ENCODE results near the gene NKAPL.
"Not testable (repeated sequence)": the region's sequence is repeated elsewhere in the genome, so short reads cannot be mapped to it uniquely, and the experiment has no call there.

NKAPL gene

DNA sequence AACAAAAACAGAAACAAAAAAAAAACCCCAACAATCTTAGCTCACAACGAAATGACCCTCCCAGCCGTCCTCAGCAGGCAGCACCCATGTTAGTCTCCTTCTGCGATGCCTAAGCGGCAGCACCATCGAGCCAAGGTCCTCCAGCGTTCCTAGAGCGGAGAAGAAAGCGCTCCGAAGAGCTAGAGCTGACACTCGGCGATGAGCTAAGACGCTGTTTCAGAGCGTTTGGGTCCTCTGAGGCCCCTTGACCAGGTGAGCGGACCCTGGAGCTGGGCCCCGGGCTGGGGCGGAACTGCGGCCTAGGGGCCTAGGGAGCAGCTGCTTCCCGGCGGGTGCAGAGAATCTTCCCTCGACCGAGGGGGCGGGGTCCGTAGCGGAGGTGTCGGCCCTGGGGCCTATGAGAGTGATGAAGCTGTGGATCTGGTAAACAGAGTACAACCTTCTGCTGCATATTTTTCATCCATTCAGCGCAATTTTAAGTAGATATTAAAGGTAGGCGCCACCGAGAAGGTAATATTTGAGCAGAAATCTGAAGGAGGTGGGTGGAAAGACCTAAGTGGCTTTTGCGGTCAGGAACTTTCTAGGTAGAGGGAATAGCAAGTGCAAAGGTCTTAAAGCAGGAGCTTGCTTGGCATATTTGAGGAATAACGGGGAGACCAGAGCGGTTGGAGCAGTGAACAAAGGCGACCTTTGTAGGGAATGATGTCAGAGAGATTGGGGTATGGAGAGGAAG lies 8.0 kb downstream of the NKAPL start, which contains the start of gene ZSCAN26:
TSS of gene ZSCAN26 (plus strand) at position 182 of the 733 bp plus-strand sequence. CDS start 4,777 bp downstream, outside the sequence.
- Mint-ChIP-seq H3K4me1 (peaks cover 19% of the 10 kb centered on the region), H3K4me3 (no peak within 1 kb of the TSS), H3K27ac (no peak within 1 kb of the TSS), H3K9me3 (no peaks in the 10 kb centered on the region), H3K27me3 (no peaks in the 10 kb centered on the region)
- DNase-seq (peak; percentile 90 to 91), ATAC-seq (peak; percentile 98)

- Mint-ChIP-seq H3K27ac (no peak overlapping the region), H3K9me3 (no peaks in the 10 kb centered on the region), H3K4me3 (no peak overlapping the region), H3K4me1 (peaks cover 19% of the 10 kb centered on the region), H3K27me3 (no peaks in the 10 kb centered on the region)
- ATAC-seq (no peak), DNase-seq (no peak)
These were observed 8.6 kb downstream of the NKAPL start for GRCh38 chr6:28267695-28268059.

DNA sequence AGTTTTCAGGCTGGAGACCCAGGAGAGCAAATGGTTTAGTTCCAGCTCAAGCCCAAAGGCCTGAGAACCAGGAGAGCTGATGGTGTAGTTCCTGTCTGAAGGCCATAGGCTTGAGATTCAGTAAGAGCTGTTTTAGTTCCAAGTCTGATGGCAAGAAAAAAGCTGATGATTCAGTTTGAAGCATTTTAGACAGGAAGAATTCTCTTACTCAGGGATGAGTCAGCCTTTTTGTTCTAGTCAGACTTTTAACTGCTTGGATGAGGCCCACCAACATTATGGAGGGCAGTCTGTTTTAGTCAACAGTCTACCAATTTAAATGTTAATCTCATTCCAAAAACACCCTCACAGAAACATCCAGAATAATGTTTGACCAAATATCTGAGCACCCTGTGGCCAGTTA lies 10.4 kb downstream of the NKAPL start:
- Mint-ChIP-seq H3K9me3 (no peaks in the 10 kb centered on the region), H3K27me3 (no peaks in the 10 kb centered on the region), H3K4me3 (no peak overlapping the region), H3K27ac (no peak overlapping the region), H3K4me1 (peaks cover 19% of the 10 kb centered on the region)
- no peak for DNase-seq
- ATAC-seq = no peak

DNA sequence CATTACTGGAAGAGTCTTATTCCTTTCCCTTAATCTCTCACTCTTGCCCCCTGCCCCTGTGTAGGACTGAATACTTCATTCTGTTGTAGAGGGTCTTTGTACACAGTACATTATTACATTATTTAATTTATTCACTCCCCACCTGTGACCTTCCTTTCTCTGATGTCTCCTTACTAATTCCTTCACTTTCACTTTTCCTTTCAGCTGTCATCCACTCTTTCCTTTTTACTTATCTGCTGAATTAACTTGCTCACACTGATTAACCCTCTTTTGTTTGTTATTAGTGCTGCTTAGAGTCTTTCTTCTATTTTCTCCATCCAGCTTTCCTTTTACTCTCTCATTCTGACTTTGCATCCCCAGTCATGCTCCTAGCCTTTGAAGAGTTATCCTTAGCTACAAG lies 15.8 kb downstream of the NKAPL start:
- H3K4me3 Mint-ChIP-seq = peak overlapping the region; percentile 3 to 6
- peaks cover 9% of the 10 kb centered on the region for H3K4me1 Mint-ChIP-seq
- no peak for ATAC-seq
- no peak for DNase-seq
- no peaks in the 10 kb centered on the region for H3K27me3 Mint-ChIP-seq
- no peaks in the 10 kb centered on the region for H3K9me3 Mint-ChIP-seq
- peak overlapping the region; percentile 48 to 72 for H3K27ac Mint-ChIP-seq

DNA sequence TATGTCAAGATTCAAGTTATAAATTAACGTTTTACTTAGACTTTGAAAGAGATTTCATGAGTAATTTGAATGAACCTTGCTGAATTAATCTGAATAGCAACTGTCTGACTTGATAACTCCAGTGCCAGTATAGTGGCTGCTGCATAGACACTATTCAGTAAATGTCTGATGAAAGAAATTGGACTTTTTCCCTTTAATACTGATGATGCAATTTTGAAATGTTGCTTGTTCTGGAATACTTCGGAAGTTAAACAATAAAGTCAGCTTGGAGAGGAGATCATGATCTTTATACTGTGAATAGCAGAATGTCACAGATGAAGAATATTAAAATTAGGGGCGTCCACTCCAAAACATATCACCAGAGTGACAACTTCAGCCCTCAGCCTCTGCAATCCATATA lies 18.6 kb downstream of the NKAPL start:
- H3K9me3 Mint-ChIP-seq = no peaks in the 10 kb centered on the region
- H3K4me1 Mint-ChIP-seq = peaks cover 20% of the 10 kb centered on the region
- no peak overlapping the region for H3K27ac Mint-ChIP-seq
- peaks cover 13% of the 10 kb centered on the region for H3K27me3 Mint-ChIP-seq
- no peak overlapping the region for H3K4me3 Mint-ChIP-seq
- ATAC-seq = no peak
- no peak for DNase-seq

DNA sequence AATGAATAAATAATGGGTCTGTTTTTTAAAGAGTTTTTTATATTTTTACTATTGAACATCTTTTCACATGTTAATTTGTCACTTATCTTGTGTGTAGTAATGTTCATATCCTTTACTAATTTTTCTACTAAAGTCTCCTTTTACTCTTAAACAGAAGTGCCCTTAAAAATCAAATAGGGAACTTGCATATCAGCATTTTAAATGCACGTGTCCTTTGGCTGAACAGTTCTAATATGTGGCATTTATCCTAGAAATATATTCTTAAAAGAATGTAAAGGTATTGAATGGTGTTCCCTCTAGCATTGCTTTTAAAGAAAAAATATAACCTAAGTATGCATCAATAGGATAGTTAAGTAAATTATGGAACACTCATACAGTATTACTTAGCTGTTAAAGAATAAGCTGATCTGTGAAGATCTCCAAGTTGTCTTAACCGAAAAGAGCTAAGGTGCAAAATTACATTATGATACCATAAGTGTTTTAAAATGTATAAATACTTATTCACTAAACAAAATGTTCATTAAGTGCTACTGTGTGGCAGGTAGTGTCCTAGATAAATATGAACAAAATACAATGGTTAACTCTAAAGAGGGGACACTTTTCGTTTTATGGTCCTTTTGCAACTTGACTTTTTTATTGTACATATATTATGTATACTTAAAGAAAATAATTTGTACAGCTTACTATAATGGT lies 21.6 kb downstream of the NKAPL start:
- ATAC-seq = no peak
- Mint-ChIP-seq H3K4me1 (peaks cover 16% of the 10 kb centered on the region), H3K4me3 (peak overlapping the region; percentile 86 to 91), H3K9me3 (no peaks in the 10 kb centered on the region), H3K27ac (no peak overlapping the region), H3K27me3 (peaks cover 13% of the 10 kb centered on the region)
- no peak for DNase-seq

- Mint-ChIP-seq H3K4me1 (peaks cover 16% of the 10 kb centered on the region), H3K27ac (peak within 1 kb of the TSS in 1 of 2 donors; percentile 73), H3K4me3 (peak within 1 kb of the TSS; percentile 86 to 91), H3K9me3 (no peaks in the 10 kb centered on the region), H3K27me3 (peaks cover 13% of the 10 kb centered on the region)
- ATAC-seq (peak; percentile 97), DNase-seq (peak; percentile 70 to 73)
These were observed 22.4 kb downstream of the NKAPL start, which contains the start of gene PGBD1 for GRCh38 chr6:28281288-28282064. Gene PGBD1 (plus strand): TSS chr6:28281572. CDS start chr6:28283814, 2,242 bp downstream.

- Mint-ChIP-seq H3K4me3 (no peak overlapping the region), H3K27ac (no peak overlapping the region), H3K9me3 (no peaks in the 10 kb centered on the region), H3K4me1 (peaks cover 16% of the 10 kb centered on the region), H3K27me3 (peaks cover 13% of the 10 kb centered on the region)
- no peak for DNase-seq
- ATAC-seq = no peak
These were observed 23.8 kb downstream of the NKAPL start for GRCh38 chr6:28282926-28283325.

DNA sequence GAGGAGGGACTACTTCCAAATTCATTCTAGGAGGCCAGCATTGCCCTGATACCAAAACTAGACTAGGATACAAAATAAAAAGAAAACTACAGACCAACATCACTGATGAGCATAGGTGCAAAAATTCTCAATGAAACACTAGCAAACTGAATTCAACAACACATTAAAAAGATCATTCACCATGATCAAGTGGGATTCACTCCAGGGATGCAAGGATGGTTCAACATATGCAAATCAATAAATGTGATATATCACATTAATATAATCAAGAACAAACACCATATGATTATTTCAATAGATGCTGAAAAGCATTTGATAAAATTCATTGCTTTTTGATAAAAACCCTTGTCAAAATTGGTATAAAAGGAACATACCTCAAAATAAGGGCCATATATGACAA lies 32.5 kb downstream of the NKAPL start:
- Mint-ChIP-seq H3K9me3 (no peaks in the 10 kb centered on the region), H3K27me3 (no peaks in the 10 kb centered on the region), H3K4me3 (no peak overlapping the region), H3K27ac (no peak overlapping the region), H3K4me1 (no peaks in the 10 kb centered on the region)
- ATAC-seq (no peak), DNase-seq (no peak)

GRCh38 chr6:28295326-28295725 lies 36.2 kb downstream of the NKAPL start:
- DNase-seq (no peak), ATAC-seq (no peak)
- Mint-ChIP-seq H3K9me3 (no peaks in the 10 kb centered on the region), H3K4me3 (no peak overlapping the region), H3K27me3 (no peaks in the 10 kb centered on the region), H3K27ac (no peak overlapping the region), H3K4me1 (no peaks in the 10 kb centered on the region)

DNA sequence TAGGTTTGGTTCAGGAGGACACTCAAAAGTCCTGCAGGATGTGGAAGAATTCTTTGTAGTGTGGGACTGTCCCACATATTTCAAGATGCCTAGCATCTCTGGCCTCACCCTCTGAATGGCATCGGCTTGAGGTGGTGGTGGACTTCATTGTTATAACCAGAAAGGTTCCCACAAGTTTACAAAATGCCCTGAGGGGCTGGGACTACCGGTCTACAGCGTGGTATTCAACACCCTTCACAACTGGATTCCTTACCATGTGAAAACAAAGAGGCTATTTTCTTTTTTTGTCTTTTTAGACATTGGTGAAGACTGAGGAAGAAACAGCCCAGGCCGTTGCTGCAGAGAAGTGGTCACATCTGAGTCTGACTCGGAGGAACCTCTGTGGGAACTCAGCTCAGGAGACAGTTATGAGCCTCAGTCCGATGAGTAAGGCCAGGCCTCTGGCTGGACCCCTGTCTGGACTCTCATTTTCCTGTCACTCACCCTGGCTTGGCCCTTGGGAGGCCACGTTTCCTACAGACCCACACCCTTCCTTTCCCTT lies 37.5 kb downstream of the NKAPL start:
- Mint-ChIP-seq H3K27ac (no peak overlapping the region), H3K27me3 (no peaks in the 10 kb centered on the region), H3K9me3 (no peaks in the 10 kb centered on the region), H3K4me3 (no peak overlapping the region), H3K4me1 (no peaks in the 10 kb centered on the region)
- no peak for DNase-seq
- ATAC-seq = no peak

- H3K27ac Mint-ChIP-seq = peak overlapping the region in 1 of 2 donors; percentile 86
- peak overlapping the region; percentile 29 to 39 for H3K4me3 Mint-ChIP-seq
- no peak for DNase-seq
- peaks cover 6% of the 10 kb centered on the region for H3K27me3 Mint-ChIP-seq
- peaks cover 15% of the 10 kb centered on the region for H3K4me1 Mint-ChIP-seq
- ATAC-seq = peak; percentile 55
- H3K9me3 Mint-ChIP-seq = peaks cover 15 to 20% of the 10 kb centered on the region in 2 donors
These were observed 44.5 kb downstream of the NKAPL start for GRCh38 chr6:28303570-28303969.

GRCh38 chr6:28306363-28306762 lies 47.3 kb downstream of the NKAPL start:
- not testable (repeated sequence) for H3K27ac Mint-ChIP-seq

More at GRCh38 chr6:28306363-28306762, 47.3 kb downstream of the NKAPL start:
- H3K4me3 Mint-ChIP-seq, ATAC-seq, DNase-seq: not testable (repeated sequence)
- Mint-ChIP-seq H3K9me3 (peaks cover 23 to 24% of the 10 kb centered on the region in 2 donors), H3K27me3 (peaks cover 34% of the 10 kb centered on the region), H3K4me1 (peaks cover 15% of the 10 kb centered on the region)

Data from stimulated activated naive CD8-positive, alpha-beta T cell treated with anti-CD3 and anti-CD28 coated beads, Interleukin-15, amount 100 ng/mL, for 72 hours (primary cell).